HUES64 (cell line): ENCODE measurements around the gene TTC1.

Source experiments
- H3K27ac ChIP-seq: 2 replicates; pipeline ENCODE4 v1.7.0; 2013; ENCODE audit warnings: low read depth, low read length, inconsistent platforms
- H3K27me3 ChIP-seq: 2 replicates; pipeline ENCODE4 v1.6.1; 2013; ENCODE audit warnings: mild to moderate bottlenecking, low read length; ENCODE audit not compliant: insufficient read depth
- H3K36me3 ChIP-seq: 2 replicates; pipeline ENCODE4 v1.6.1; 2013; ENCODE audit warnings: mild to moderate bottlenecking, low read length; ENCODE audit not compliant: insufficient read depth
- H3K4me1 ChIP-seq: 2 replicates; pipeline ENCODE4 v1.6.1; 2013; ENCODE audit warnings: mild to moderate bottlenecking, low read length, moderate library complexity; ENCODE audit not compliant: insufficient read depth
- H3K4me3 ChIP-seq: 2 replicates; pipeline ENCODE4 v1.5.1; 2013; ENCODE audit warnings: mild to moderate bottlenecking, low read length, moderate library complexity
- H3K9ac ChIP-seq: 2 replicates; pipeline ENCODE4 v1.6.1; 2013; ENCODE audit warnings: mild to moderate bottlenecking, low read depth, low read length
- H3K9me3 ChIP-seq: 2 replicates; pipeline ENCODE4 v1.6.1; 2013; ENCODE audit warnings: low read depth, low read length; ENCODE audit not compliant: insufficient read depth
- WGBS: fragments of 150-250, 120-280 bp; methylation state at CpG from one replicate; pipeline ENCODE4 v1.1.7; 2013; ENCODE audit warnings: missing lambda C conversion rate; 5-methylcytosine and 5-hydroxymethylcytosine counted together

Gene TTC1

GRCh38 chr5:160044391-160044804, 35.5 kb downstream of the TTC1 start:
- Histone ChIP-seq H3K9ac (no peak overlapping the region), H3K27ac (peak overlapping the region; percentile 99), H3K4me1 (peaks cover 38% of the 10 kb centered on the region), H3K36me3 (peaks cover 50% of the 10 kb centered on the region), H3K4me3 (peak overlapping the region; percentile 15; the same call in 1 of the 2 replicates), H3K27me3 (no peaks in the 10 kb centered on the region), H3K9me3 (no peaks in the 10 kb centered on the region)
- WGBS = 7% methylated on average over 1 of the region's 1 CpG

- Histone ChIP-seq H3K9me3 (no peaks in the 10 kb centered on the region), H3K27ac (peak overlapping the region; percentile 99), H3K4me1 (peaks cover 38% of the 10 kb centered on the region), H3K27me3 (no peaks in the 10 kb centered on the region), H3K9ac (no peak overlapping the region), H3K36me3 (peaks cover 50% of the 10 kb centered on the region), H3K4me3 (peak overlapping the region; percentile 23; the same call in 1 of the 2 replicates)
- 29% methylated on average over 3 of the region's 3 CpGs for WGBS
These were observed 36.0 kb downstream of the TTC1 start for GRCh38 chr5:160044967-160045366.

- no peak overlapping the region for H3K9ac ChIP-seq
- H3K4me3 ChIP-seq = no peak overlapping the region
- H3K9me3 ChIP-seq = no peaks in the 10 kb centered on the region
- WGBS = 94% methylated on average over 3 of the region's 3 CpGs
- H3K27ac ChIP-seq = no peak overlapping the region
- peaks cover 56% of the 10 kb centered on the region for H3K36me3 ChIP-seq
- H3K27me3 ChIP-seq = no peaks in the 10 kb centered on the region
- H3K4me1 ChIP-seq = peaks cover 33% of the 10 kb centered on the region
These were observed 38.5 kb downstream of the TTC1 start for GRCh38 chr5:160047423-160047822.

GRCh38 chr5:160048131-160048530, 39.2 kb downstream of the TTC1 start:
- H3K27ac ChIP-seq = no peak overlapping the region
- H3K36me3 ChIP-seq = peaks cover 60% of the 10 kb centered on the region
- no peaks in the 10 kb centered on the region for H3K27me3 ChIP-seq
- no peak overlapping the region for H3K9ac ChIP-seq
- H3K4me1 ChIP-seq = peaks cover 27% of the 10 kb centered on the region
- 97% methylated on average over 9 of the region's 9 CpGs for WGBS
- H3K9me3 ChIP-seq = no peaks in the 10 kb centered on the region
- H3K4me3 ChIP-seq = no peak overlapping the region

GRCh38 chr5:160049099-160049498, 40.2 kb downstream of the TTC1 start:
- Histone ChIP-seq H3K4me1 (peaks cover 18% of the 10 kb centered on the region), H3K4me3 (no peak overlapping the region), H3K36me3 (peaks cover 67% of the 10 kb centered on the region), H3K27me3 (no peaks in the 10 kb centered on the region), H3K27ac (no peak overlapping the region), H3K9me3 (no peaks in the 10 kb centered on the region), H3K9ac (no peak overlapping the region)
- 95% methylated on average over 2 of the region's 3 CpGs for WGBS

- Histone ChIP-seq H3K4me1 (no peaks in the 10 kb centered on the region), H3K9ac (no peak overlapping the region), H3K4me3 (no peak overlapping the region), H3K27me3 (no peaks in the 10 kb centered on the region), H3K27ac (no peak overlapping the region), H3K36me3 (peaks cover 88% of the 10 kb centered on the region), H3K9me3 (no peaks in the 10 kb centered on the region)
- 96% methylated on average over 1 of the region's 1 CpG for WGBS
These were observed 45.1 kb downstream of the TTC1 start for GRCh38 chr5:160054047-160054446.

GRCh38 chr5:160054831-160055230, 45.9 kb downstream of the TTC1 start:
- Histone ChIP-seq H3K9me3 (no peaks in the 10 kb centered on the region), H3K9ac (no peak overlapping the region), H3K36me3 (peaks cover 85% of the 10 kb centered on the region), H3K4me1 (no peaks in the 10 kb centered on the region), H3K27me3 (no peaks in the 10 kb centered on the region), H3K27ac (no peak overlapping the region), H3K4me3 (no peak overlapping the region)
- 87% methylated on average over 2 of the region's 2 CpGs for WGBS

GRCh38 chr5:160057256-160057655, 48.3 kb downstream of the TTC1 start:
- no peak overlapping the region for H3K4me3 ChIP-seq
- H3K27me3 ChIP-seq = no peaks in the 10 kb centered on the region
- peaks cover 6% of the 10 kb centered on the region for H3K4me1 ChIP-seq
- H3K9me3 ChIP-seq = no peaks in the 10 kb centered on the region
- peaks cover 80% of the 10 kb centered on the region for H3K36me3 ChIP-seq
- no peak overlapping the region for H3K9ac ChIP-seq
- no peak overlapping the region for H3K27ac ChIP-seq
- 97% methylated on average over 4 of the region's 4 CpGs for WGBS

GRCh38 chr5:160060001-160060400, 51.1 kb downstream of the TTC1 start:
- peaks cover 65% of the 10 kb centered on the region for H3K36me3 ChIP-seq

GRCh38 chr5:160061770-160062169, 52.8 kb downstream of the TTC1 start:
- Histone ChIP-seq H3K36me3 (peaks cover 58% of the 10 kb centered on the region), H3K27ac (no peak overlapping the region), H3K9ac (no peak overlapping the region), H3K4me3 (no peak overlapping the region), H3K27me3 (no peaks in the 10 kb centered on the region), H3K9me3 (no peaks in the 10 kb centered on the region), H3K4me1 (peaks cover 6% of the 10 kb centered on the region)
- WGBS = 69% methylated on average over 3 of the region's 3 CpGs

More at GRCh38 chr5:160060001-160060400, 51.1 kb downstream of the TTC1 start:
- Histone ChIP-seq H3K27me3 (no peaks in the 10 kb centered on the region), H3K9ac (no peak overlapping the region), H3K27ac (no peak overlapping the region), H3K4me1 (peaks cover 6% of the 10 kb centered on the region), H3K4me3 (no peak overlapping the region), H3K9me3 (no peaks in the 10 kb centered on the region)
- 93% methylated on average over 4 of the region's 4 CpGs for WGBS

GRCh38 chr5:160064417-160064810, 55.5 kb downstream of the TTC1 start:
- Histone ChIP-seq H3K36me3 (peaks cover 45% of the 10 kb centered on the region), H3K4me1 (peaks cover 11% of the 10 kb centered on the region), H3K9ac (no peak overlapping the region), H3K27ac (no peak overlapping the region), H3K4me3 (no peak overlapping the region), H3K27me3 (no peaks in the 10 kb centered on the region), H3K9me3 (no peaks in the 10 kb centered on the region)
- WGBS = 88% methylated on average over 1 of the region's 1 CpG

GRCh38 chr5:160064995-160065614, 56.2 kb downstream of the TTC1 start:
- H3K36me3 ChIP-seq = peaks cover 39% of the 10 kb centered on the region
- H3K4me1 ChIP-seq = peaks cover 11% of the 10 kb centered on the region
- H3K9ac ChIP-seq = no peak overlapping the region
- H3K4me3 ChIP-seq = no peak overlapping the region
- no peaks in the 10 kb centered on the region for H3K27me3 ChIP-seq
- H3K9me3 ChIP-seq = no peaks in the 10 kb centered on the region
- 86% methylated on average over 9 of the region's 9 CpGs for WGBS
- H3K27ac ChIP-seq = no peak overlapping the region
